NCI-H1417 (cell line): Measurements from ENCODE around the gene GLB1L2.
"Not testable (repeated sequence)": the region's sequence is repeated elsewhere in the genome, so short reads cannot be mapped to it uniquely, and the experiment has no call there.

Experiments
- DNase-seq, 3 experiments: peaks; one replicate each; lab custom pipeline; 2025; lab: John Stamatoyannopoulos, UW

The GLB1L2 gene, protein sequence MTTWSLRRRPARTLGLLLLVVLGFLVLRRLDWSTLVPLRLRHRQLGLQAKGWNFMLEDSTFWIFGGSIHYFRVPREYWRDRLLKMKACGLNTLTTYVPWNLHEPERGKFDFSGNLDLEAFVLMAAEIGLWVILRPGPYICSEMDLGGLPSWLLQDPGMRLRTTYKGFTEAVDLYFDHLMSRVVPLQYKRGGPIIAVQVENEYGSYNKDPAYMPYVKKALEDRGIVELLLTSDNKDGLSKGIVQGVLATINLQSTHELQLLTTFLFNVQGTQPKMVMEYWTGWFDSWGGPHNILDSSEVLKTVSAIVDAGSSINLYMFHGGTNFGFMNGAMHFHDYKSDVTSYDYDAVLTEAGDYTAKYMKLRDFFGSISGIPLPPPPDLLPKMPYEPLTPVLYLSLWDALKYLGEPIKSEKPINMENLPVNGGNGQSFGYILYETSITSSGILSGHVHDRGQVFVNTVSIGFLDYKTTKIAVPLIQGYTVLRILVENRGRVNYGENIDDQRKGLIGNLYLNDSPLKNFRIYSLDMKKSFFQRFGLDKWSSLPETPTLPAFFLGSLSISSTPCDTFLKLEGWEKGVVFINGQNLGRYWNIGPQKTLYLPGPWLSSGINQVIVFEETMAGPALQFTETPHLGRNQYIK

DNA sequence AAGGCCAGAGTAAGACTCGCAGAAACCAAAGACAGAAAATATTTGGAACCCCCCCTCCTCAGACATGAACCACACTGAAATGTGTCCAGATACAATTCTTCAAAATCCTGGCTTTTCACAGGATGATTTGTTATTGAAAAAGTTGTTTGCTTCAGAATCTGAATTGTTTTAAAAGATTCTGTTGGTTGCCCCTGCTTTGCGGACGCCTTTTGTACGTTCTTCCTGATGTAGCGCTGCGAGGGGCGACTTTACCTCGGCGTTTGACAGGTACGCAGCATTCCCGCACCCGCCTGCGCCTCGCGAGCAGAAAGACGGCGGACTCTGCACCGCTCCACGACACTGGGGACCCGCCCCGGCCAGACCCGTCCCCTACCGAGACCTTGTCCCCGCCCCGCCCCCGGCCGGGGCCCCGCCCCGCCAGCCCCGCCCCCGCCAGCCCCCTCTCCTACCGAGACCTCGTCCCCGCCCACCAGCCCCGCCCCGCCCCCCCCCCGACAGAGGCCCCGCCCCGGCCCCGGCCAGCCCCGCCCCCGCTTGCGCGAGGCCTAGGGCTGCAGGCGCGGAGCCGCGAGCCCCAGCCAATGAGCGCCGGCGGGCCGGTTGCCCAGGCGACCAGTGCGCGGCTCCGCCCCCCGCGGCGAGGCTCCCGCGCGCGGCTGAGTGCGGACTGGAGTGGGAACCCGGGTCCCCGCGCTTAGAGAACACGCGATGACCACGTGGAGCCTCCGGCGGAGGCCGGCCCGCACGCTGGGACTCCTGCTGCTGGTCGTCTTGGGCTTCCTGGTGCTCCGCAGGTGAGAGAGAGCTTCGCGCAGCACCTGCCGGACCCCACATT lies at the start of gene GLB1L2:
Gene GLB1L2 (plus strand): TSS at position 635 of the 835 bp plus-strand sequence. CDS start 74 bp downstream, at position 709.
- peak; percentile 83 to 90 (median 89) for DNase-seq

DNA sequence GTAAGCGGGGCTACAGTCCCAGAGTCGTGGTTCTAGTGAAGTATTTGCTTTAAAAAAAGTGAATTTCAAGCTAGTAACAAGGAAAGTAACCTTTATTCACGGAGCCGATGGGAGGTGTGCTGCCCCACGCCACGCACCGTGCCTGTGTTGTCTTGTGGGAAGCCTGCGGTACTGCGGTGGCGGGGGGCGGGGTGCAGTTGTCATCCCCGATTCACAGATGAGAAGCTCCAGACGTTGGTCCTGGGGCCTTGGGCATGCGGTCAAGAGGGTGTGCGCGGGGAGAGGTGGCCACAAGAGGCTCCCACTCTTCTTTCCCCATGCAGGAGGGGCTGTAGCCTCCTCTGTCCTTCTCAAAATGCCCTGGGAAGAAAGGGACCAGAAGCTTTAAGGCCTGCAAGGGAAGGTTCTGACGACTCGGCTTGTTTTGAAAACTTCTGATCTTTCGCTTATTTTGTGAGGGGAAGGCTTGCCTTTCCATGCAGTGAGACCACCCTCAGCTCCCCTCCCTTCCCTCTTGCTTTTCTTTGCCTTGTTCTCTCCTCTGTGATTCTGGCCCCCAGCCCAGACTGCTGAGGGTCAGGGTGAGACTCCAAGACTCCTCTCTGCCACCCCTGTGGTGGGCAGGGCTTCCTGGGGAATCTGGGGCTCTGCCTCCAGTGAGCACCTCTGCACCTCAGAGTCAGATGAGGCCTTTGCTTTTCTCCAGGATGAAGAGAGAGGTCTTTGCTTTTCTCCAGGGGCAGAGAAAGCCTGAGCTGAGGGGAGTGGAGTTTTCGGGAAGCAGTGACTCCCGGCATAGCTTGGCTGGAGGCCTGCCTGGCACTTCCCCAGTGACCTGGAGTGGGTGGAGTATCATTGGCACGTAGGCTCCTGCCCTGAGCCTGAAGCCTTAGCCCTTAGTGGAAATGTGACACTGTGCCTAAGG lies 49.4 kb upstream of the GLB1L2 start:
- DNase-seq: no peak

DNA sequence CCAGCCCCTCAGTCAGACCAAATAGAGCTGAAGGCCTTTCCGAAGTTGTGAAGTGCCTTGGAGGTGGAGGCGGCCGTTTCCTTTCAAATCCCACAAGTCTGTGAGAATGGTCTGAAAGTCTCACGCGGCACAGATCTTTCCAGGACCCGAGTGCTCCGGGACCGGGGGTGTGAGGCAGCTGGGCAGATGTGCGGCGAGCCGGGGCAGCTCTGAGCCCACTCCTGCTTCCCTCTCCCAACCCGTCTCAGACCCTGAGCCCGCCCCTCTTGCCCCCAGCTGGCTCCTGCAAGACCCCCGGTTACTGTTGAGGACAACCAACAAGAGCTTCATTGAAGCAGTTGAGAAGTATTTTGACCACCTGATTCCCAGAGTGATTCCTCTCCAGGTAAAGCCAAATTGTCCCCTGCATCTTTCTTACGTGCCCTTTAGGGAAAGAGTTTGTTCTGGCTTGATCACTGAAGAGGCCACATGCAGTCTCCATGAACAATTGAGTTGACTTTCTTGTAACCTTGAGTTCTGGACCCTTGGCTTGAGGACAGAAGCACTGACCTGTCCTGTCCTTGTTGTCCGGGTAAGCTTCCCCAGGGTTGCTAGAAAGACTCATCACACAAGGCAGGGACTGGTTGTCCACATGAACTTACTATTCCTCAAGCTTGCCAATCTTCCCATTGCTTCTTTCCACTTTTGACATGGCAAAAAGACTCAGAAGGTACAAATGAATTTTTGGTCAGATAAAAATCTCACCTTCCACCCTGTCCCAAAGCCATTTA lies 48.1 kb upstream of the GLB1L2 start:
- DNase-seq: no peak

DNA sequence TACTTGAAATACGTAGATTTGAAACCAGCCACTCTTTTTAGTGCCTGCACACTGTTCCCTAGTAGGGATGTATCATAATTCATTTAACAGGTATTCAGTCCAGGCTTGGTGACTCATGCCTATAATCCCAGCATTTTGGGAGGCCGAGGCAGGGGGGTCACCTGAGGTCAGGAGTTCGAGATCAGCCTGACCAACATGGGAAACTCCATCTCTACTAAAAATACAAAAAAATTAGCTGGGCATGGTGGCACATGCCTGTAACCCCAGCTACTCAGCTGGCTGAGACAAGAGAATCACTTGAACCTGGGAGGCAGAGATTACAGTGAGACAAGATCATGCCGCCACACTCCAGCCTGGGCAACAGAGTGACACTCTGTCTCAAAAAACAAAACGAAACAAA lies 47.4 kb upstream of the GLB1L2 start:
- DNase-seq: not testable (repeated sequence)

DNA sequence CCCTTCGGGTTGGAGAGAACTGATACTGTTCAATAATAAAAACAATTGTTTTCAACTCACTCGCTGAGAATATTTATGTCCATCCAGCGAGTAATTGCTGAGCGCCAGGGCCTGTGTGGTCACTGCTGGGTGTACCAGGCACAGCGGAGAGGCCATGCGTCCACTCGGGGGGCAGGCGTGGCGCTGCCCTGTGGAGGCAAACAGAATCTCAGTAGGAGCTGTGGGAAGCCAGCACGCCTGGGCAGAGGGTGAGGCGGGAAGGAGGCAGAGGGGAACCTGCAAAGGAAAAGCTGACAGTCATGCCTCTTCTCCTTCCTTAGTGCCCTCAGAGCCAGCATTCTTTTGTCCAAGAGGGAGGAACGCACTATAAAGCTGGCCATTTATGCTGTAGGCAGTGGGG lies 44.2 kb upstream of the GLB1L2 start:
- no peak for DNase-seq

DNA sequence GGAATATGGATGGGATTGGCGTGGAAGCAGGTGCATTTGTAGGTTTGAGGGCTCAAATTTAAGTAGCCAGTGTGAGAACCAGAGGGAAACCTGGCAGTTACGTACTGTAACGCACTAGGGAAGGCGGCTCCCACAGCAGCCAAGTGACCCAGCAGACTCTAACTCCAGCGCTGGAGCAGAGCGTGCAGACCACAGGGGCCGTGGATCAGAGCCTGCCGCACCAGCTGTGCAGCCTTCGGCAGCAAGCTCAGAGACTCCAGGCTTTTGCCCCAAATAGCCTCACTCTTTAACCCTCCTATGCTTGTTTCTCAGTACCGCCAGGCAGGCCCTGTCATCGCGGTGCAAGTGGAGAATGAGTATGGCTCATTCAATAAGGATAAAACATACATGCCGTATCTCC lies 43.3 kb upstream of the GLB1L2 start:
- DNase-seq: no peak

DNA sequence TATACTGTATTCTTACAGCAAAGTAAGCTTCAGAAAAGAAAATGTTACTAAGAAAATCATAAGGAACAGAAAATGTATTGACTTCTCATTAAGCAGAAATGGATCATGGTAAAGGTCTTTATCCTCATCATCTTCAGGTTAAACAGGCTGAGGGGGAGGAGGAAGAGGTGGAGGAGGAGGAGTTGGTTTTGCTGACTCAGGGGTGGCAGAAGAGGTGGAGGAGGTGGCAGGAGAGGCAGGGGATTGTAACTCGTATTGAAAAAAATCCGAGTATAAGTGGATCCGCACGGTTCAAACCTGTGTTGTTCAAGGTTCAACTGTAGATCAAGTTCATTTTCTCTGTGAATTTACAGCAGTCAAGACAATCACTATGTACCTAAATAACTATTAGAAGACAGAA lies 42.6 kb upstream of the GLB1L2 start:
- DNase-seq: no peak

DNA sequence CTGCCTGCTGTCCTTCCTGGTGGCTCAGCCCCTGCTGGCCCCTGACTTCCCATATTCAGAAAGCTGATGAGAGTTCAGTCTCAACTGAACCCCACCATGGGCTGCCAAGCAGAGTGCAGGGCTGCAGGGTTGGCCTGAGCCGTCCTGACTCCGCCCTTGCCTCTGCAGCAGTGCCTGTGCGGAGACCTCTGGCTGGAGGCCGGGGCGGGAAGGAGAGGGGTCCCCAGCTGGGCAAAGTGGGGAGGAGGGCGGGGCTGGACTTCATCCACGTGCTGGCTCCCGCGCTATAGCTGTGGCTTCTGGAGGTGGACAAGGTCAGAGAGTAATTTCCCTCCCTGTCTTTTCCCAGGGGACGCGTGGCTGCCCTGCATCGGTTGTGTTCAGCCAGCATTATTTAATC lies 42.0 kb upstream of the GLB1L2 start:
- DNase-seq: no peak

DNA sequence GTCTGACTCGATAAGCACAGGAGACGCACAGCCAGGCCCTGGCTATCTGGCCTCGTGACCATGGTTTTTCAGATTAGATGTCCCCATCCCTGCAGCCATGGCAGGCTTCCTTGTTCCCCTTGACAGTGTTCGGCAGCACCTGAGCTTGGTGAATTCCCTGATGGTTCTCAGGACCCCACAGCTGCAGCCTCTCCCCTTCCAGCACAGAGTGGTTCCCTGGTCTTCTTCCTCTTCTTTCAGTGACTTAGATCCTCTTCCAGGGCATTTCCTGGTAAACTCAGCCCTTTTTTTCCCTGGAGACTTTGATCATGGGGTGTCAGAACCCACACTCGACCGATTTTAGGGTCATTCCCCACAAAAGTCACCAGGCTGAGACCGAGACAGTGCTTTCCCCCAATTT lies 41.1 kb upstream of the GLB1L2 start:
- DNase-seq: no peak

DNA sequence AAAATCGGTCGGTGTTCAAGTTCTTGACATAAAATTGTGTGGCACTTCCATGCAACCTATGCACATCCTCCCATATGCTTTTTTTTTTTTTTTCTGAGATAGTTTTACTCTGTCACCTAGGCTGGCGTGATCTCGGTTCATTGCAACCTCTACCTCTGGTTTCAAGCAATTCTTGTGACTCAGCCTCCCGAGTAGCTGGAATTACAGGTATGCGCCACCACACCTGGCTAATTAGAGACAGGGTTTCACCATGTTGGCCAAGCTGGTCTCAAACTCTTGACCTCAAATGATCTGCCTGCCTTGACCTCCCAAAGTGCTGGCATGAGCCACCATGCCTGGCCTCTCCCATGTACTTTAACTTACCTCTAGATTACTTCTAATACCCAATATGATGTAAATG lies 40.6 kb upstream of the GLB1L2 start:
- no peak for DNase-seq

DNA sequence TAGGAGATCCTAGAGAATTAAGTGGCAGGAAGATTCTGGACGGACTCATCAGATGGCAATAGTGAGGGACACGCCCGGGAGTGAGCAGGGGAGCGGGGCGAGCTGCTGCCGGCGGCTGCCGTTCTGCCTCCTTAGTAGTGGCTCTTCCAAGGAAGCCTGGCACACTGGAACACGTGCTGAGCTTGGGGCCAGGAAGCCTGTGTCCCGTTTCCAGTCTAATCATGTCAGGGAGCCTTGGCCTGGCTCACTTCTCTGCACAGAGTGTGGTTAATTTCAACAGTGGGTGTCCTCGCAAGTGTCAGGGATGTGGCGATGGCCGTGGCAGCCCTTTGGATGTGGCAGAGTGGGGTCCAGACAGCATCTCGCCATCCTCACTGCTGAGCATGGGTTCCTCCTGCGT lies 39.1 kb upstream of the GLB1L2 start:
- DNase-seq: no peak

DNA sequence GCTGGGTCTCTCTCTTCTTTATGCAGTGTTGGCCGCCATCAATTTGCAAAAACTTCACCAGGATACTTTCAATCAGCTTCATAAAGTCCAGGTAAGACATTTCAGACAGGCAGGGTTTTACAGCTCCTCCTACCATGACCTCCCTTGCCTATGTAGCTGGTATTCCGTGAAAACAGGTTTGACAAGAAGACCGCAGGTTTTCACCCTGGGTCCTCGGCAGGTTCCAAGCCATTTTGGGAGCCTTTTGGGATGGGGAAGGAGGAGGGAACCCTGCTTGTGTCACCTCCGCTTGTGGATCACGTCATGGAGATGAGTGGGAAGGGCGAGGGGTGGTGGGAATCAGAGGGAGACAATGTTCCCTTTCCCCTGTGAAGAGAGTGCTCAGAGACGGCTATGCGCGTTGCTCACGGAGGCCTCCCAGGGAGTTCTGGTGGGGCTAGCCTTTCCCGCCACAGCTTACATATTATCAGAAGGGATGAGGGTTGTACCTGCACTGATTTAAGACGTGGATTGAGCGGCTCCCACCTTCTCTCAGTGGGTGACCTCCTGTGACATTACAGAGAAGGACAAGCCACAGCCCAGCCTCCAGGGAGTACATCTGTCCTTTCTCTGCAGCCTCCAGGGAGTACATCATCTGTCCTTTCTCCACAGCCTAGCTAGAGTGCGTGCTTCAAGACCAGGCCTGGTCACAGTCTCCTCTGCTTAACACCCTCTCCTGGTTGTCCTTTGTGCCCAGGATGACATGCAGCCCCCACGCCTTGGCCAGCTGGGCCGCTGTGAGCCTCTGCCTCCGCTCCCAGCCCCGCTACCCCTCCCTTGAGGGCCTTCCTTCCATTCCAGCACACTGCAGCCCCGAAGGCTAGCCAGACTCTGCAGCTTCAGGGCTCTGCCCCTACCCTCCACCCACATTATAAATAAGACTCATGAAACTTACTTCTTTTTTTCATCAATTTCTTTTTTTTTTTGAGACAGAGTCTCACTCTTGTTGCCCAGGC lies 38.4 kb upstream of the GLB1L2 start:
- no peak for DNase-seq

DNA sequence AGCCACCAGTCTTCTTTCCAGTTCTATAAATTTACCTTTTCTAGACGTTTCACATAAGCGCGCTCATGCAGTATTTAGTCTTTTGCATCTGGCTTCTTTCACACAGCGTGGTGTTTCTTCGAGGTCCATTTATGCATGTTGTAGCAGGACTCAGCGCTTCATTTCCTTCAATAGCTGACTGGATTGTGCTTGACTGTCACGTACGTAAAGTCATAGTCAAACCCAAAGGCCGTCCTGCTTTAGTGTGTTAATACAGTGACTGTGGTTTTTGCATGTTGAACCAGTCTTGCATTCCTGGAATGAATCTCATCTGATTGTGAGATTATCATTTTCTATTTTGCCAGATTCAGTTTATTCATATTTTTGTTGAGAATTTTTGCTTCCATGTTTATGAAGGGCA lies 37.1 kb upstream of the GLB1L2 start:
- DNase-seq: no peak

DNA sequence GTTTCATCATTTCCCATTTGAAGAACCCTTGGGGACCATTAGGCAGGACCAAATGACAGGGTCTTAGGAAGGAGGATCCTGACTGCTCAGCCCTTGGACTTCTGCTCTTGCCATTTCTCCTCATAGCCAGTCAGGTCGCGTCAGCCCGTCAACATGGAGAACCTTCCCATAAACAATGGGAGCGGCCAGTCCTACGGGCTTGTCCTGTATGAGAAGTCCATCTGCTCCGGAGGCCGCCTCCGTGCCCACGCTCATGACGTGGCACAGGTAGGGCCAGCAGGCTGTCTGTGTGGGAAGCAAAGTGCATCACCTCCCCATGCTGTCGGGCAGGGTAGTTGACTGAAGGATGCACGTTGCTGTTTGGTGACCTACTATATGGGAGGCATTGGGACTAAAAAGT lies 19.6 kb upstream of the GLB1L2 start:
- no peak for DNase-seq

DNA sequence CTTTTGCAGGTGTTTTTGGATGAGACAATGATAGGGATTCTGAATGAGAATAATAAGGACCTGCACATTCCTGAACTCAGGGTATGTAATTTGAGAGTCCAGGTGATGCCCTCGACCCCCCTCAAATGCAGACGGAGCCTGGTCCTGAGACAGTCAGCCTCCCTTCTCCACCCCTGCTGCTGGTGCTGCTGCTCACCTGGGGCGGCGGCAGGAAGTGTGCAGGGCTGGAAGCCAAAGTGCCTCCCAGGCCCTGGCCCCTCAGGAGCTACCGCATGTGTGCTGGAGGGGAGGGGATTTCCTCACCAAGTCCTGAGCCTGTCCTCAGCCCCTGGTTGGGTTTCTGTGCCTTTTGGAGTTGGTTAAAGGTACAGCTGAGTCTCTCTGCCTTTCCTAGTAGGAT lies 19.0 kb upstream of the GLB1L2 start:
- no peak for DNase-seq

DNA sequence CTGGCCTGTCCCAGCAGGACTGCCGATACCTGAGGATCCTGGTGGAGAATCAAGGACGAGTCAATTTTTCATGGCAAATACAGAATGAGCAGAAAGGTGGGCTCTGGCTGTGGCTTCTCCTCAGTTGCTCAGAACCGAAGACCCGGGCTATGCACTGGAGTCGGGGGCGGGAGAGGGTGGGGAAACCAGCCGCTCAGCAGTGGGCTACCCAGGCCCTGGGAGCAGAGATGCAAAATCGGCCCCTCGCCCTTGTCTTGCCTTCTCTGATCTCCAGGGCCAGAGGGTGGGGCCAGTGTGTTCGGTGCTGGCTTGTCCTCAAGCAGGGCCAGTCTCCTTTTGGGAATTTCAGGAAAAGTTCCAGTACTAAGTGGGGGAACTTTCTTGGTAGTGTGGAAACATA lies 18.4 kb upstream of the GLB1L2 start:
- no peak for DNase-seq

DNA sequence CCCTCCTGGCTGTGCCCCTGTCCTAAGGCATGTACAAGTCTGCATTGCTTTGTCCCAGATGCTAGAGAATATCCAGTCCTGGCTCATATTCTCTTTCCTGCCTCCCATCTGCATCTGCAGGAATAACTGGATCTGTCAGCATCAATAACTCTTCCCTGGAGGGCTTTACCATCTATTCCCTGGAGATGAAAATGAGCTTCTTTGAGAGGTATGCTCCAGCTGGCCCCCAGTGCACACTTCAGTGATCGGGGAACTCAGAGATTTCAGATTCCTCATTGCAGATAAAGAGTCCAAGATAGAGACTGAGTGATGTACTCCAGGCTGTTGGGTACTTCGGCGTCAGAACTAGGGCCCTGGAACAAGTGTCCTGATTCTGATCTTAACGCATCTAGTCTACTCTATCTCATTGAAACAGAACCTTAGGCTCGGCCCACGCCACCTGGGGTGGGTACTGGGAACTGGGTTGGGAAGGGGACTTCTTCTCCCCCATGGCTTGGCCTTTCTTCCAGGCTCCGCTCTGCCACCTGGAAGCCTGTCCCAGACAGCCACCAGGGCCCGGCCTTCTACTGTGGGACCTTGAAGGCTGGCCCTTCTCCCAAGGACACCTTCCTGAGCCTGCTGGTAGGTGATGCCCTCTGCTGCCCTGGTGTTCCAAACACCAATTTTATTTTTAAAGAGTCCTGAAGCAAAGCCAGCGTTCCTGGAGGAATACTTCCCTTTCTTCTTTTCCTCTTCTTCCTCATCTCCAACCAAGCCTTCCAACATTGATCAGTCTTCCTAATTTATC lies 17.8 kb upstream of the GLB1L2 start:
- DNase-seq: no peak

DNA sequence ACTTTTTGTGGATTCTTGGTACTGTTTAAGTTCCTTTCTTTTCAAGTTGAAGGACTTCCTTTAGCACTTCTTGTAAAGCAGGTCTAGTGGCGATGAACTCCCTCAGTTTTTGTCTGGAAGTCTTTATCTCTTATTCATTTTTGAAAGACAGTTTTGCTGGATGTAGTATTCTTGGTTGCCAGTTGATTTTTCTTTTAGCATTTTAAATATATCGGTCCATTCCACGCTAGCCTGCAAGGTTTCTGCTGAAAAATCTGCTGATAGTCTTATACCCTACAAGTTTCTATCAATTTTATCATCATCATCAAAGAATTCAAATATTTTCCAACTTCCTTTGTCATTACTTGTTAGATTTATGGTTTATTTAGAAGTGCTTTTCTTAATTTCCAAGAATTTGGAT lies 14.7 kb upstream of the GLB1L2 start:
- no peak for DNase-seq

DNA sequence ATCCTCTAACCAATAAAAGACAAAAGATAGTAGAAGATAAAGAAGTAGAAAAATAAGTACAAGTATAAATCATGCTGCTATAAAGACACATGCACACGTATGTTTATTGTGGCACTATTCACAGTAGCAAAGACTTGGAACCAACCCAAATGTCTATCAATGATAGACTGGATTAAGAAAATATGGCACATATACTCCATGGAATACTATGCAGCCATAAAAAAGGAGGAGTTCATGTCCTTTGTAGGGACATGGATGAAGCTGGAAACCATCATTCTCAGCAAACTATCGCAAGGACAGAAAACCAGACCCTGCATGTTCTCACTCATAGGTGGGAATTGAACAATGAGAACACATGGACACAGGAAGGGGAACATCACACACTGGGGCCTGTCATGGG lies 10.4 kb upstream of the GLB1L2 start:
- DNase-seq: not testable (repeated sequence)
